CD4-positive, alpha-beta T cell treated with Interleukin-15 for 4 hours (primary cell): ENCODE results near the gene C1QTNF5.

ENCODE experiments used
- DNase-seq: peaks from one replicate; pipeline ENCODE4 v3.0.0-alpha.2; 2020; ENCODE audit warnings: low spot score

The C1QTNF5 gene

DNA sequence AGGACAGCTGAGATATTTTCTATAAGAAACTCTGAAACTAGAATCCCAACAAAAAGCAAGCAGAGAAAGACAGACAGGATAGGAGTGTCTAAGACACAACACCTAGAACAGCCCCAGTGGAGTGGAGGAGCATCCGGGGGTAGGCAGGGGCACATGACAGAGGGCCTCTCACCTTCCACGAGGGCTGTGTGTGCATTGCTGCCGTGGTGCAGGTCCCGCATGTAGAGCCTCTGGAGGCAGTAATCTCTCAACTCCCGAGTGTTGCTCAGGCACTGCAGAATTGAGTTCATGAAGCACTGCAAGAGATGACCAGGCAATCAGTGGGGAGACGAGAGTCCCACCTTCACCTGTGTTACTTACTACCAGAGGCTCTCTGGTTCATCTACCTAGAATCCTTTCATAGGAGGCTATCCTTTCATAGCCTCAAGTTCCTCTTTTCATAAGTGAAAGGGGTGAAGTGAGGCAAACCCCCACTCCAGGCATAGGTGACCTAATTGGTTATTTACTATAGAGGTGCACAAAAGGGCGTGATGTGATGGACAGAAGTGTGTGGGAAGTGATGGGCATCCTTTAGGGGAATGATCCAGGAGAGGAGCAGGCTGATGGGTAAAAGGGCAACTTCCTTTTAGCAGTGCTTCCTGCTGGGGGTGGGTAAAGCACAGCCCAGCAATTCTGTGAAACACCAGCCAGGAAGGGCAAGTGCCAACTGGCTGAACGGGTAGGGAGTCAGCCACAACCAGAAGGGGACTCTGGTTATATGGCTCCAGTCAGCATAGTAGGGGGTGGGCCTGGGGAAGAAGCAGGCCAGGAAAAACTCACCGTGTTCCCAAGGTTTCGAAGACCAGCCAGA lies 18.9 kb upstream of the C1QTNF5 start:
- DNase-seq: no peak

DNA sequence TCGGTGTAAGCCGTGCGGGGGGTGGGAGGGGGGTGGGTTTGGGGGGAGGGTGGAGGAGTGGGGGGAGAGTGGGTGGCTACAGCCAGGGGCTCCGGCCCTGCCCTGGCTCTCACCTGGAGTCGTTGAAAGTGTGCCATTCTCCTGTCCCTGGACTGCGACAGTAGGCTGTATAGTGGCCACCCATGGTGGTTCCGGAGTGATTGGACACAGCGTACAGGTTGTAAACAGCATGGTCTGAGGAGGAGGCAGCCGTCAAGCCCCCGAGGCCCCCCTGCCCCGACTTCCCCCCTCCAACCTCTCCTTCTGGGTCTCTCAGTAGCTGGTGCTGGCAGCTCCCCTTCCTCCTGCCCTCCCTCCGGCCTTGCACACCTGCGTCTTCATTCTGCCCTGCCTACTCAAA lies 16.4 kb upstream of the C1QTNF5 start:
- DNase-seq: no peak

DNA sequence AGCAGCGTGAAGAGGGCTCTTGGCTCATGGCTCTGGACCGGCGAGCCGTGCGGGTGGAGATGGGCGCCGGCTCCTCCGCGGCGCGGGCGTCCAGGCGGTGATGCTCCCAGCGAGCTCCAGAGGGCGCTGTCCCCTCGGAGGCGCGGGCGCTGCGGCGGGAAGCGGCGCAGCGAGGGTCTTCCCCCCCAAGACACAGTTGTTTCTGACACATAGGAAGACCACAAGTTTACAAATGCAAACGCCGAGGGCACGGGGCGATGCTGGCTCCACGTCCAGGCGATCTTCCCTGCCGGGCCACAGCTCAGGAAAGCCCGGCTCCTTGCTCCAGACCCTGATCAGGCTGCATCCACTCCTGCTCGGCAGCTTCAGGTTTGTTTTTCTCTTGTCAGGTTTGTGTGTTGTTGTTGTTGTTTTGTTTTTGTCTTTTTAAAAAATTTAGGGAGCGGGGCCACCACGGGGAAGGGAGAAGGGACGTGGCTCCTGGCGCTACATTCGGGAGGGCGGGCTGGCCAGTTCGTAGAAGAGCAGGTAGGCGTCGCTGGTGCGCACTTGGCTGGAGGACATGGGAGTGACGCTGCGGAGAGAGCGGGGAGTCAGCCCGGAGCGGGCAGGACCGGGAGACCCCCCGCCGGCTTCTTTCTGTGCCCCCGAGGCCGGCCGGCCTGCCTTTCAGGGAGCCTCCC lies 15.8 kb upstream of the C1QTNF5 start:
- peak; percentile 68 for DNase-seq

DNA sequence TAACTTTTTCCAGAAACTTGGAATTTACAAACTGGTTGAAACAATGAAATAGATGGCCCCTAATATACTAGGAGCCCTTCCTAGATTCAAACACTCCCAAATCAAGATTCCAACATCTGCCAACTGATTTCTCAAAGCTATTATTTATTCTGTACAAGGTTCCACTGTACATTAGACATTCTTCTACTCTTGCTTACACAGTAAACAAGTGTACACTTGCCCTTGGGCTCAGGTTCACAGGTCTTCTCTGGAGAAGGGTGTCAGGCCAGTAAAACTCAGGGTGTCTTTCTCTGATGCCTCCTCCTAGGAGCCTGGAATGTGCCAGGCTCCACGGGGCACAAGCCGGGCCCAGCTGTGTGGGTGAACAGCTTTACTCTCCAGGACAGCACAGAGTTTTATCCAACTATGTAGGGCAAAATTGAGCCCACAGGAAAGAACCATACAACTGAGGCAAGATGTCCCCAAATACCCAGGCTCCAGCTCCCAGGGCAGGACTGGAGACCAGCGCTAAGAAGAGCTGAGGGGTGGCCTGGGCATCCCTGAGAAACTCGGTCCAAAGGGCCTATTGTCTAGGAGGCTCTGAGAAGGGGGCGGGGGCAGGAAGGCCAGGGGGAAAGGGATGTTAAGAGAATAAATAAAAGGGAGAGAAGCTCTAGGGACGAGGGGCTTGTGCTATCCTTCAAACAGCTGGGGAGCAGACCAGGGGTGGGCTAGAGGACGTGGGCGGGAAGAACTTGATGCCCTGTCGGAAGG lies 14.6 kb upstream of the C1QTNF5 start:
- no peak for DNase-seq

DNA sequence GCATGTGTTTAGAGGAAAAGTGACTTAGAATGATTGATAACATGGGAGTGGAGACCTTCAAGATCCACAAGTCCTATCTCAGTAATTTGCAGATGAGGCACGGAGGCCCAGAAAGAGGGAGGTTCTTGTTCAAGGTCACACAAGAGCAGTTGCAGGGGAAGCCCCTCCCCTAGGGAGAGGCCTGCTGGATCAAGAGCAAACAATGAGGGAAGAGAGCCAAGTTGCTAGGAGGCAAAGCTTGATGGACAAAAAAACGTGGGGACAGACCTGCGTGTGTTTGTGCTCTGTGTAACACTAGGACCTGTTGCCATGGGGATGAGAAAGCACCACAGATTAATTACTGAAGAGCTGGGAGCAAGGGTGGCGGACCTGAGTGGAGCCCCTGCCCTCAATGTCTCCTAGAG lies 12.2 kb upstream of the C1QTNF5 start:
- DNase-seq: no peak

DNA sequence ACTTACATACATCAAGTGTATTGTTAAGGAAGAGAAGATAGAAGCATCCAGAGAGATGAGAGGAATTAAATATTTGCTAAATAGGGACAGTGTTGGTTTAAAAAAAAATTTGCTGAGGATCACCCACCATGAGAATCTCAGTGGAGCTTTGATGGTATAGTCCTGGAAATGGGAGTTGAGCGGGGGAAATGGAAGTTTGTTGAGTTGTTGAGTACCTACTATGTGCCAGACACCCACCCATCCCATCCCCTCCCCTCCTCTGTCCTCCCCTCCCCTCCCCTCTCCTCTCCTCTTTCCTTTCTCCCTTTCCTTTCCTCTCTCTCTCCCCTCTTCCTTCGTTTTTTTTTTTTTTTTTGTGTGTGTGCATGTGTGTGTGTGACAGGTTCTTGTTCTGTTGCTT lies 10.5 kb upstream of the C1QTNF5 start:
- DNase-seq: no peak

DNA sequence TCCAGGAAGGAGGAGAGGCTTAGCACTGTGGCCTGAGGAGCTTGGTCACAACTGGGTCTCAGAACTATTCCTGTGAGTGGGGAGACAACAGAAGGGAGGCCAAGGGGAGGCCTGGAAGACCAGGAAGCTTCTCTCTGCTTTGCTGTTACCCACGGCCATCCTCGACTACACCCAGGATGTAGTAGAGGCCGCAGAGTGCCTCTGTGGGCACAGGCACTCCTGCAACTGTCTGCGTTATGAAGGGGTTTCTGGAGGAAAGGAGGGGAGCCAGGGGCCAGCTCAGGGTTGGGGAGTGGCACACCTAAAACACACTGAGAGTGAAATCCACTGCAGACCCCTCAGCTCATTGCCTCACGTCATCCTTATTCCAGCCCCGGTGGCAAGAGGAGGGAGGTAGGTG lies 9.6 kb upstream of the C1QTNF5 start:
- DNase-seq: no peak

DNA sequence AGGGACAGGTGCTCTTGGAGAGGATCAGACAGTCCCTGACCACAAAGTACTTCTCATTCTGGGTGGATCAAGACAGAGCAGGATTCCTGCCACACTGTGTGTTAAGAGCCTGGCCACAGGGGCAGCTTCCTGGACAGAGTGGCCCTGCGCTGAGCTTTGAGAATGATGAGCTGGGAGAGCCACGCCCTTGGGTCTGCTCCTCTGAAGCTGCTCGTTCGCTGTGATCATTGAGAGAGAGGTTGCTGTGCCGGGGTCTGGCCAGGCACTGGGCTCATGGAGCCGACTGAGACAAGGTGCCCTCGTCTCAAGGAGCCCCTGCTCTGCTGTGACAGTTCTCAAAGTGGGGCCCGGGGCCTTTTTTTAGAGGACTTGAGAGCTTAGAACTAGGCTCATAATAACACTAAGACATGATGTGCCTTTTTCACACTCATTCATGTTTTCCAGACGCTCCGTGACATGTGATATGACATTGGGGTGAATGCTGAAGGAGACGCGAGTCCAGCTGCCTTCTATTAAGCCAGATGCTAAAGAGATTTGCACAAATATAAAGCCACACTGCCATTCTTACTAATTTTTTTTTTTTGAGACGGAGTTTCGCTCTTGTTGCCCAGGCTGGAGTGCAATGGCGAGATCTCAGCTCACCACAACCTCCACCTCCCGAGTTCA lies 7.4 kb upstream of the C1QTNF5 start:
- no peak for DNase-seq

DNA sequence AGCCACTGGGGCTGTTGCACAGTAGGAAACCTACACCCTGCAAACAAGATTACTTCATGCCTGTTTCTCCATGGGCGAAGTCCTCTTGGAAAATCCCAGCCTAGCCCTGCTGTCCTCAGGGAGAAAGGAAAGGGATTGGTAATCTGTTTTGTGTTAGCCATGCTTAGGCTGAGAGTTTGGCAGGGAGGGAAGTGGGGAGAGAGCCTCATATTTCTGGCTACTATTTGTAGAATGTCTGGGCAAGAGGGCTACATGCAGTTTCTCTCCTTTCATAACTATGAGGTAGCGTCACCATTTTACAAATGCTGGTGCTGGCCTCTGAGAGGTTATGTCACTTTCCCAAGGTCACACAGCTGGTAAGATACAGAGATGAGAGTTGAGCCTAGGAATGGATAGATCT lies 6.6 kb upstream of the C1QTNF5 start:
- DNase-seq: no peak

DNA sequence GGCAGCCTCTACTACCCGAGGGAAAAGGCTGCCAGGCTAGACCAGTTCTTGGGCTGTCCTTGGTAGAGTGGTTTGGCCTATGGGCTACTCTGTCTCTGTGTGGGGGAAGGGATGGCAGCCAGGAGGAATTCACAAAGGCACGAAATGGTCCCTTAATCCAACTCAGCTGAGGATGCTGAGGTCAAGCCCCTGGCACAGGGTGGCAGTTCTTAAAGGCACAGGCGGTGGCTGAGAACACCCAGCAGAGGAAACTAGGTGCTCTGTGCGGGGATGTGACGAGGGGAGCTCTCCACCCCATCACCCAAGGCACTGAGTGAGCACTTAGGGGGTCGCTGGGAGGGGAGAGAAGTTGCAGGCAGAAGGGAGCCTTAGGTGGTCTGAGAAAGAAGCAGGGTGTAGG lies 5.9 kb upstream of the C1QTNF5 start, which contains the start of gene MFRP:
MFRP (minus strand) TSS at position 101 of the 400 bp plus-strand sequence. CDS start 192 bp downstream, outside the sequence.
- DNase-seq: no peak

DNA sequence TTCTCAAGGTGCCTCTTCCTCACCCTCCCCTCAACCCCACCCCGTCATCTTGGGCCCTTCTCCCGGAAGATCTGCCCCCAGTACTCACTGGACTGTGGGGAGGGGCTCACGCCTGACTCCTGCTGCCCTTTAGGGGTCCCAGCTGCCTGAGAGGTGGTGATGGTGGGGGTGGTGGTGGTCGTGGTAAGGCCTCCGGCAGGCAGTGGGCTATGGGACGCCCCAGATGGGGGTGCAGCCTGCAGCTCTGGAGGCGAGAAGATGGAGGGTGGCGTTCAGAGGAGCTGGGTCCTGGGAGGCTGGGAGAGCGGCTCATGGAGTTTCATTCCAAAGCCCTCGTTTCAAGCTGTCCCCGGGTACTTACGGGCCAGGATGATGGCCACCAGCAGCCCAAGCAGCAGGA lies 5.0 kb upstream of the C1QTNF5 start:
- no peak for DNase-seq

DNA sequence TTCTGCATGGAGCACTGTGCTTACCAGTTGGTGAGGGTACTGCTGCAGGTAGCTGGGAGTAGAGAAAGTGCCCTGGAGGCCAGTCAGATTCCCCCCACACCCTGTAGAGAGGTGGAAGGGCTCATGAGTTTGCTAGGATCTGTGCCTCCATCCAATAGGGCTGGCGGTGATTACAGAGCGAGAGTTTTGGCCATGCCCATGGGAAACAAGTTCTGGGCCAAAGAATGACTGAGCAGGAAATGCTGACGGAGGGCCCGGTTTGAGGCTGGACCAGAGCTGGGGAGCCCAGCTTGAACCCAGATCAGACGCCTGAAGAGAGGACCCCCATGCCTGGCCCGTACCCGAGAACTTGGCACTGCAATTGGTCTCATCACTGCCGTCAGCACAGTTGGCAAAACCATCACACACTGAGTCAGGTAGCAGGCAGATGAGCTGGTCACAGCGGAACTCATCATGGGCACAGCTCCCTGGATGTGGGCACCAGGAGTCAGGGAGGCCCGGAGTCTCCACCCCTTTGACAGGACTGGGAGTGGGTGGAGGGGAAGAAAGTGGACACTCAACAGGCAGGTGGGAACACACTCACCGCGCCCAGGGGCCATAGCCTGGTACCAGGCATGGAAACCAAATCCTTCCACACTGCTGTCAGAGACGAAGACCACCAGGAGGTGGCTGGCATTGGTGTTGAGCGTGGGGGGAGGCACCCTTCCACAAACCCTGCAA lies 3.8 kb upstream of the C1QTNF5 start:
- no peak for DNase-seq

DNA sequence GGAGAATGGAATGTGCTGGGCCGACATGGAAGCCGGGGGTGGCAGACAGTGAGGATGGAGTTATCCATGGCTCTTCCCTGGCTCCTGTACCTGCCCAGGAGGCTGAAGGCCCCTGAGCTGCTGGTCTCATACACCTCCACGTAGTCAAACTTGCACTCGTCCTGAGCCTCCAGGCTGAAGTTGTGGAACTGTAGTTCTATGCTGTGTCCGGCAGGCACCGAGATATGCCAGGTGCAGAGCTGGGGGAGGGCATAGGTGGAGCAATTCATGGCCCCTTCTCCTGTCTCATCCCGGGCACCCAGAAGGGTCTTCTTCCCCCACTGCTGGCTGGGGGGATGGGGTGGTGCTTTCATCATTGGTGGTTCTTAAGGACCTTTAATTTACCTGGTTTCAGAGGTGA lies 3.0 kb upstream of the C1QTNF5 start:
- DNase-seq: no peak

DNA sequence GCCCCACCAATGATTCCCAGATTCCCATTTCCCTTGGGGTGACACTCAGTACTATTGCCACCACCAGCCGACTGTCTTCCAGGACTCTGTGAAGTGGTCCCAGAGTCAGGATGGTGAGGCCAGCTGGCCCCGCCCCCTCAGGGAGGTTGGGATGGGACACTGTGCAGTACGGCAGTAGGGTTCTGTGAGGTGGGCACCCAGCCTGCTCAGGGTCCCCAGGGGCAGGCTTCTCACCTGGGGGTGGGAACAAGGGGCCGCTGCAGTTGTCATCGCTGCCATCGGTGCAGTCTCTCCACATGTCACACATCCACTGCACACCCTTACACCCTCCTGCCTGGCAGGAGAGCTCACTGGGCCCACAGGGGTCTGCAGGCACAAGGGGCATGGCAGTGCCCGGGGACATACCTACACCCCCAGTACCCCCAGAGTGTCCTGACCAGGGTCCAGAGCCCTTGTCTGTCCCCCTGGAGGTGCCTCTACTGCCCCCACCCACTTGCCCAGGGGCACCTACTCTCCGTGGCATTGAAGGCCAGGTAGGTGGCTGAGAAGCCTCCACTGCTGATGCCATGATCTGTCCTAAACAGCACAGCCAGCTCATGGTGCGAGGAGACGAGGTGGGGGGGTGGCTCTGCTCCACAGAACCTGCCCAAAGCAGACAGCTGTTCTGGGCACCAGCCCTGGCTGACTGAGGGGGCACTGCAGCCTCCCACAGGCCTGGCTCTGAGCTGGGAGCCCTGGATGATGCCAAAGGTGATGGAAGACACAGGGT lies 1.9 kb upstream of the C1QTNF5 start:
- no peak for DNase-seq

DNA sequence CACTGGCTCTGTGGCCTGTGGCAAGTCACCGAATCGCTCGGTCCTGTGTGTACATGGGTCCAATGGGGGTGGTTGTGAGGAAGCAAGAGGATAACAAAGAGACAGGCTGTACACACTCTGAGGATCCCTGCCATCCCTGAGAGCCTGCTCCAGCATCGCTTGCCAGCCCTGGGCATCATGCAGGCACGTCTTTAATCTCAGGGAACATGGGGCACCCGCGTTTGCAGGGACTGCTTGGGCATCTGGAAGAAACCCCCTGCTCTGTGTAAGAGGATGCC lies 1.3 kb upstream of the C1QTNF5 start:
- DNase-seq: no peak

DNA sequence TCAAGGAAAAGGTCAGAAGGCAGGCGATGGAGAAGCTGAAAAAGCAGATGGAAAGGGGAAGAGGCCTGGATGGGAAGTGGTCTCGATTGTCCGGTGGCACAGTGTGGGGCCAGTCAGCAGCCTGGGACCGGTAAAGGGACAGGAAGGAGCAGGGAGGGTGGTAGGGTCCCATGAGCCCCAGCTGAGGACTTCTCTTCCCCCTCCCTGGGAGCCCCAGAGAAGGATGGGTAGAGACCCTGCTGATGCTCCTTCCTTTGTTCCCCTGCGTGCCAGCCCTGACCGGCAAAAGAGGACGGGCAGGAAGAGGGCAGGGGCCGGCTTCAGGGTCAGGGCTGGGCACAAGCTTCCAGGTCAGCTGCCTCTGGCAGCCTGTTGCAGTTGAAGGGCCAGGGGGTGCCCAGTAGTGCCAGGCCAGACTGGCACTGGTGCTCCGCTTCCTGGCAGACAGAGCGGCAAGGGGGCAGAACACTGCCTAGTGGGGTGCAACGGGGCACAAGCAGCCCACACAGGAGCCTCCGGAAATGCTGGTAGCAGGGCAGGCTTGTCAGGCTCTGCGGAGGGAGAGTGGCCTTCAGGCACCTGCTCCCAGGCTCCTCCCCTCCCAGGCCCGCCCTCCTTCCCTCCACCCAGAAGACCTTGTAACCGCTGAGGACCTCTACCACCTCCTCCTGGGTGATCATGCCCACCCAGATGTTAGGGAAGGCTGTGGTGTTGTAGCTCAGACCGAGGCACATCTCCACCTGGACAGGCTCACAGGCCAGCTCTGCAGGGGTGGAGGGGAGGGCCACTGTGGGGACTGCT lies 739 bp upstream of the C1QTNF5 start:
- no peak for DNase-seq

DNA sequence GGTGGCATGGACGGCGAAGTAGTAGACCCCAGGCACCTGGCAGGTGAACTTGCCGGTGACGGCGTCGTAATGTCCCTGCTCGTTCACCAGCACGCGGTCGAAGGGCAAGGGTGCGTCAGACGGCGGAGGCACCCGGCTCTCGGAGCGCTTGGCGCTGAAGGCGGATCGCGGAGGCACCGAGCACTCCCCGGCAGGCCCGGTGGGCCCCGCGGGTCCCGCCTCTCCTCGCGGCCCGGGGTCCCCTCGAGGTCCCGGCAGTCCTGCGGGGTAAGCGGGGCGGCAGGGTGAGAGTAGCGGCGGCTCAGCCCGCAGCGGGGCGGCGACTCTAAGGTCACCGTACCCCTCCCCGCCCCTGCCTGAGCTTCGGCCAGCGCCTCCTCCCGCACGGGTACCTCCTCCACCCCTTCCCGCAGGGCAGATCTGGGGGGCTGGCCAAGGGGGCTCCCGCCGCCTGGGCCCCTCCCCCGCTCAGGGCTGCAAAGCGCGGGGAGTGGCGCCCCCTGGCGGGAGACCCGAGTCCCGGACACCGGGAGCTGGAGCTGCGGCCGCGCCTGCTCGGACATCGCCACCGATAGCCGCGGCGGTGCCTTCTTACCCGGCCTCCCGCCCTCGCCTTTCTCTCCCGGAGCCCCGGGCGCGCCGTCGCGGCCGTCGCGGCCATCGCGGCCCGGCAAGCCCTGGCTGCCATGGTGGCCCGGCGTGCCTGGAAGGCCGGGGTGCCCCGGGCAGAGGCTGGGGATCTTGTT lies 921 bp downstream of the C1QTNF5 start:
- no peak for DNase-seq

DNA sequence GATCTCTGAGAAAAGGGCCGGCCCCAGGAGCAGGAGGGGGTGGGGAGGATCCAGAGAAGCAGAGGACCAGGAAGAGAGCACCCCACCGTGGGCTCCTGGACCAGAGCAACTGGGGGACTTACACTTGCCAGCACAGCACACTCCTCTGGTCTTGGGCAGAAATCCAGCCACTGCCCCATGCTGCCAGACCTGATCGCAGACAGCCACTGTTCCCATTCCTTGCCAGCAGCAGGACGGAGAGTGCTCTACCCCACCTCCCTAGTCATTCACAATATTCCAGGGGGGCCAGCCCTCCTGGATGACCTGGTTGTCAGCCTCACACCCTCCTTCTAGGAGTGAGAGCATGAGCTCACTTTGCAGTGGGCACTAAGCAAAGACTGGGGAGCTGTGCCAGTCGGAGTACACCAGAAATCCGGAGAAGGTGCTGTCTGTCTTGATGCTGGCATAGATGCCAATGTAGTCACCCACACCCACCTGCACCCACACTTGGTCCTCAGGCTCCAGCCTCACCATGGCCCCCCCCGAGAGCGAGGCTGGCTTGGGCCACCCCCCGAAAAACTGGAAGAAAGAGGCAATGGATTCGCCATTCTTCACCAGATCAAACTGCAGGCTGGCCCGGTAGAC lies 1.6 kb downstream of the C1QTNF5 start:
- DNase-seq: no peak

DNA sequence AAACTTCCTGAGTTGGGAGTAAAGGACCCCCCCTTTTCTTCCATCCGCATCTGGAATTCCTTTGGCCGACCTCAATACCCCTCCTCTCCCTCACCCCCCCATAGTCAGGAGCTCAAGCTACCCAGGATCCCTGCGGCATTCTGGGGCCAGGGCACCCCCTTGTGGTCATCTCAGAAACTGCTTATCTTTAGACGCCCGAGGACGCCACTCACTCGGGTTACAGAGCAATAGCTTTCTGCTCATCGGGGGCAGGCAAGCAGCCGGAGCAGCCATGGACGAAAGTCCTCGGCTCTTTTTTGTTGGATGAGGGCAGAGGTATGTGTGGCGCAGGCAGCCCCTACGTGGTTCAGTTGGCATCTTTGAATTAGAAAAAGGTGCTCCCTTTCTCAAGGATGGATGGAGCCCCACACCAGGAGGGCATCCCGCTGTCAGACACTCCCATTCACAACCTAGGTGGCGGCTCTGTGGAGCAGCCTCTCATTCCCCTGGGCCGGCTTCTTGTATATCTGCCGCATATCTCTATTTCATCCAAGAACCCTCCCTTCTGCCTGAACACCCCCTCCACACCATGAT lies 2.3 kb downstream of the C1QTNF5 start:
- peak; percentile 73 for DNase-seq
